HG02642 (cell line): ENCODE measurements around the gene C11orf68.
"Not testable (repeated sequence)": the region's sequence is repeated elsewhere in the genome, so short reads cannot be mapped to it uniquely, and the experiment has no call there.

Experiments used
- ATAC-seq: cut with Tn5 transposase; IDR thresholded peaks from one replicate; pipeline ENCODE4 v1.9.1; 2021; ENCODE audit warnings: mild to moderate bottlenecking; ENCODE audit not compliant: unreplicated experiment, poor library complexity

The C11orf68 gene

DNA sequence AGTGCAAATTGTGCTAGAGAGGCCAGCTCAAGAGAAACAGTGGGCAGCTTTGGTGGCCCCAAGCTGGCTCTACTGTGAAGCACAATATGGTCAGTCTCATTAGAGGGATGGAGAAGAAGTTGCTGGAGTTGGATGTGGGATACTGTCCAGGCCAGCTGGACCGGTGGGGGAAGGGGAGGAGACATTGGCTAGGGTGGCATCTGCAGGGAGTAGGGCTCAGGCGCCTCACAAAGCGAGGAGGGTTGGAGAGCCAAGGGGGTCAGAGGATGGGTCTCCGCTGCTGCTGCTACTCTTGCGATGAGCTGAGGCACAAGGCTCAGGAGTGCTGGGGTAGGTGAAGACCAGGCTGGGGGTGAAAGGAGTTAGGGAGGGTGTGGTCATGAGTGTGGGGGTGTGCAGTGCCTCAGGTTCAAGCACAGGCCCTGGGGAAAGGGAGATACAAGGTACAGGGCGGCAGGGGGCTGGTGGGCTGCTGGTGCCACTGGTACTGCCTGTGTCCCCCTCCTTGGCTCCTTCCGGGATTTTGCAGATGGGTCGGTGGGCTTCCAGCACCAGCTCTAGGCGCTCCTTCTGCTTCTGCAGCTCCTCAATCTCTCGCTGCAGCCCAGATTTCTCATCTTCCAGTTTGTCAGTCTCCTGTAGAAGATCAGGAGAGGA, 26.1 kb downstream of the C11orf68 start:
- no peak for ATAC-seq

DNA sequence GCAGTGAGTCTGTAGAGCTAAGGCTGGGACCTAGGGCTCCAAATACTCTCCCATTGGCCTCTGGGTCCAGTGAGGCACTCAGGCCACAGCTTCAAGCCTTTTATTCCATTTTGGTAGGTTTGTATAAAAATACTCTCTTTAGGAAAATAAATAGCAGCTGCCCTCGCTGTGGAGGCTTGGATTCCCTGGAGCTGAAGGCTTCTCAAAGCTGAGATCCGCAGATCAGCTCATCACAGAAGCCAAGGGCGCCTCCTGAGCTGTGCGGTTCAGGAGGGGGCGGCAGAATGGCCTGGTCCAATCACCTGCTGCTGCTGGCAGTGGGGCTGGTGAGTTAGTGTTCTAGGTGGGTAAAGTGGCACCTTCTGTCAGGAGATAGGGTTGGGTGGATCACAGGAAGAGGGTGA, 26.7 kb downstream of the C11orf68 start:
- not testable (repeated sequence) for ATAC-seq

DNA sequence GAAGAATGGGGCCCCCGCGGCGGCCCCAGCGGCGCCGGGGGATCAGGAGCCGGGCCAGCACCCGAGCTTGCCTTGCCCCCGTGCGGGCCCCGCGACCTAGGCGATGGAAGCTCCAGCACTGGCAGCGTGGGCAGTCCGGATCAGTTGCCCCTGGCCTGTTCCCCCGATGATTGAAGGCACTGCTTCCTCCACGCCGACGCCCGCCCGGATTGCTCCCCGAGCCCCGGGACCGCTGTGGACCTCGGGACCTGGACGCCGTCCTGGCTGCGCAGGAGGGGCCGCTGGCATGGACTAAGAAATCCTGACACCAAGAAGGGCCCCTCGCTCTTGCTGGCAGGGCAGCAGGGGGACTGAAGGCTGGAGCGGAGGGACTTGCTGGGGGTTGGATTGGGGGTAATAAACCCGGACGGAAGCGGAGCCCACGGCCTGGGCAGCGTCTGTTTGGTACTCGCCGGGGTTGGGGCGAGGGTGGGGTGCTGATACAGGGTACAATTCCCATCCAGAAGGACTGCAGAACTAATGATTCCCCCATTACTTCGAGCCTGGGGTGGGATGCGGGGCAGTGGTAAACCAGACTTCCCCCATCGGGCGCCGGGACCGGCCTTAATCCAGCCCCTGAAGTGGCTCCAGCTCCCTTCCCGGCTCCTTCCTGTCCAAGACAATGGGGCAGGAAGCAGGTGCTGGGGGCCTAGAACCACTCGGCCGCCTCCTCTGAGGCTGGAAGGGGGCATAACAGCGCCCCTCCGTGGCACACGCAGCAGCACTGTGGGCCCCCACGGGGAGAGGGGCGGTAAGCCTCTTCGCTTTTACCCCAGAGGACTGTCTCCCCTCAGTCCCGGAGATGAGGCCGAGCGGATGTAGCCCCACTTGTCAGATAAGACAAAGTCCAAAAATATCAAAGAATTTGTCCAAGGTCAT, 27.4 kb downstream of the C11orf68 start:
- no peak for ATAC-seq

DNA sequence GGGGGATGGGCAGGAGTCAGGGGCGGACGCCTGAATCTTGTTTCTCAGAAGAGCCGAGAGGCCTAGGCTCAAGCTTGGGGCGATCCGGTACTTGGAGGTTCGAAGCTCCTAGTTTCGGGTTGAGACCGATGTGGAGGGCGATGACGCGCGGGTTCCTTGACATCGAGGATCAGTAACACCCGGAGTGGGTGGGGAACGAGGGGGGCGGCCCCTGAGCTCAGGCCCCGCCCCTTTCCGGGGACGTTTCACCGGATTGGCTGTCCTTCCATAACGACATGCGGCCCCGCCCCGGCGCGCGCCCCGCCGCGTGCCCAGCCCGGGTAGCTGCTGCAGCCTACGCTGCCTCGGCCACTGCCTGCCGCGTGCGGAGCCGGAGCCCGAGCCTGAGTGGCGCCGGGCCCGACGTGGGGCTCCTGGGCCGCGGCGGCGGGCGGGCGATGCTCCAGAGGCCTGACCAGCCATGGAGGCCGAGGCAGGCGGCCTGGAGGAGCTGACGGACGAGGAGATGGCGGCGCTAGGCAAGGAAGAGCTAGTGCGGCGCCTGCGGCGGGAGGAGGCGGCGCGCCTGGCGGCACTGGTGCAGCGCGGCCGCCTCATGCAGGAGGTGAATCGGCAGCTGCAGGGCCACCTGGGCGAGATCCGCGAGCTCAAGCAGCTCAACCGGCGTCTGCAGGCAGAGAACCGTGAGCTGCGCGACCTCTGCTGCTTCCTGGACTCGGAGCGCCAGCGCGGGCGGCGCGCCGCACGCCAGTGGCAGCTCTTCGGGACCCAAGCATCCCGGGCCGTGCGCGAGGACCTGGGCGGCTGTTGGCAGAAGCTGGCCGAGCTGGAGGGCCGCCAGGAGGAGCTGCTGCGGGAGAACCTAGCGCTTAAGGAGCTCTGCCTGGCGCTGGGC, 28.3 kb downstream of the C11orf68 start, which contains the start of gene CCDC85B:
Gene CCDC85B (plus strand): TSS at position 350 of the 895 bp plus-strand sequence. CDS start 111 bp downstream, at position 461.
- peak; percentile 62 for ATAC-seq

DNA sequence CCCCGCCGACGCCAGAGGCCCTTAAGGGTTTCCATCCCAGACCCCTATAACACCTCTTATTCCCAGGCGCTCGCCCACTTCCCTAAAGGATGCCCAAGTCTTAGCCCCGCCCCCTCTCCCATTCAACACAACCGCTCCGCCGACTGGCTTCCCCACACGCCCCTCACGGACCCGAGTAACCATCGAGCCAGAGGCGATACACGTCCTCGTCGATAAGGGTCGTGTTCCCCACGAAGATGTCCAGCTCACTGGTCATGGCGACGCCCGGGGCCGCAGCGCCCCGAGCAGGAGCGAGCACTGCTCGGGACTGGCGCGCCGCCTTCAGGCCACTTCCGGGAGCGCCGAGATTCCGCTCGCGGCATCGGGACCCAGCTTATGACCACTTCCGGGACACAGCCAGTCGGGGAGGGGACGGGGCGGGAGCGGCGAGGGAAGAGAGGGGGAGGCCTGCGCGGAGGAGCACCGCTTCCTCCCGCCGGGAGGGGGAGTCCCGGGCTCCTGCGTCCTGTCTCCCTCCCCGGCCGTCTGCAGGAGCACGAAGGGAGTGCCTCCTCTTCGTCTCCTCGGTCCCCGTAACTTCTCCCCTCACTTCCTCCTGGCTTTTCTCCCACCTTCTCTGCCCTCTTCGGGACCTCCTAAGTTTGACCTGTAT, 30.6 kb downstream of the C11orf68 start, which contains the start of gene FIBP:
Gene FIBP (minus strand): TSS at position 309 of the 652 bp plus-strand sequence. CDS start 53 bp downstream, at position 256.
- ATAC-seq, result peak; percentile 55

DNA sequence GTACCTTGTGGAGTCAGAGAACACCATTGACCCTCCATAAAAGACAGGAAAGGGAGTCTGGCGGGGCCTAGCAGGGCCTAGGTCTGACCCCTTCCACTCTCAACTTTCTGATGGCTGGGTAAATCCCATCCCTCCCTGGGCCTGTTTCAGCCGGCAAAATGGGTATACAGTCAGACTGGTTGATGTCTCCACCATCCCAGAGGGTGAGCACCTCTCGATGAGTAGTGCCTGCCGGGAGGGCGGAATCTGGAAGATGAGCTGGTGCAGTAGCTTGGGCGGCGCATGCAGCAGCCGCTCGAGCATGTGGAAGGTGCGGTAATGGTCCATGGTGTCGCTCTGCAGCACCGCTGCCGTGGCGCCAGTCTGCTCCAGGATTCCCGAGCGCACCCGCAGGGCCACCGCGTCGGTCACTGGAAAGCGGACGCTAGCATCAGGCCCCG, 31.1 kb downstream of the C11orf68 start:
- ATAC-seq, result peak; percentile 3

DNA sequence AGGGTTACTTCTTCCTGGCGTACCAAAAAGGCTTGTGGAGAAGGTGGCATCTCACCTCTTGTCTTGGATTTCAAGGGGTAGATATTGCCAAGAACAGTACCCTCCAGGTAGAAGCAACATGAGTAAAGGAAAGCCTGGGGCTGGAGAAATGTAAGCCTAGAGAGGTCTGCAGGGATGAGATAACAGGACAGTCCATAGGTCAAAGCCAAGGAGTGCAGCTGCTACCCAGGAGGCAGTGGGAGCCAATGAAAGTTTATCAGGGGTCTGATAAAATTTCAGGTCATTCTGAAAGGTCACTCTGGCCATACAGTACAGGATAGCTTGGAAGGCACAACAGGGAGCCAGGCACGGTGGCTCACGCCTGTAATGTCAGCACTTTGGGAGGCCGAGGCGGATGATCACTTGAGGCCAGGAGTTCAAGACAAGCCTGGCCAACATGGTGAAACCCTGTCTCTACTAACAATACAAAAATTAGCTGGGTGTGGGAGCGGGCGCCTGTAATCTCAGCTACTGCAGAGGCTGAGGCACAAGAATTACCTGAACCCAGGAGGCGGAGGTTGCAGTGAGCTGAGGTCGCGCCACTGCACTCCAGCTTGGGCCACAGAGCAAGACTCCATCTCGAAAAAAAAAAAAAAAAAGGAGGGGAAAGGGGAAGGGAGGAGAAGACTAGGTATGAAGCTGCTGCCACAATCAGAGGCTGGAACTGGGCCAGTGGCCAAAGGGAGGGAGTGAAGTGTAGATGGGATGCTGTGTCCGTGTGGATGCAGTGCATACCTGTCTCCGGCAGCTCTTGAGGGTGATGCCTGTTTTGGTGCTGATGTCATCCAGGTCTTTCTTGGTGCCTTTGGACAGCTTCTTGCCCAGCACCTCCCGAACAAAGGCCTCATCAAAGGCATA, 31.8 kb downstream of the C11orf68 start:
- no peak for ATAC-seq

DNA sequence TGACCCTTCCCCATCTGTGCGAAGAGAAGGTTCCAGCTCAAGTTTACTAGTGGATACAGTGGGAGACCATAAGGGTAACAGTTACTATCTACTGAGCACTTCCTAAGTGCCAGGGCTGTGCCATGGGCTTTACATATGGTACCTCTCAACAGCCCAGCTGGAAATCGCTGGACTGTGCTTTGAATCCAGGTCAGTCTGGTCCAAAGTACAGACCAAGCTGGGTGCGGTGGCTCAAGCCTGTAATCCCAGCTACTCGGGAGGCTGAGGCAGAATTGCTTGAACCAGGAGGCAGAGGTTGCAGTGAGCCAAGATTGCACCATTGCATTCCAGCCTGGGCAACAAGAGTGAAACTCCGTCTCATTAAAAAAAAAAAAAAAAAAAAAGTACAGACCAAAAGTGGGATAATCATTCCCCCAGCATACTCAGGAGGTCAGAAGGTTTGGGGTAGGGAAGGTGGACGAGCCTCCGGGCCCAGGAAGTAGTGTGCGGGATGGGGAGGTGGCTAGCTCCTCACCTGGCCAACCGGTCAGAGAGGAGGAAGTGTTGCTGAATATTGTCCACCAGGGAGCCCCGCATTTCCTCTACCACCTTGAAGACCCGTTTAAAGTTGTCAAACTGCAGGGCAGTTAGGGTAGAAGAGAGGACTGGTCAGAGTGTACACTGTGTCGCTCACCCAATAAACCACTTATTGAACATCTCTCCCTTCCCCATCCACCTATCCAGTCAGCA, 32.9 kb downstream of the C11orf68 start:
- ATAC-seq, result no peak

DNA sequence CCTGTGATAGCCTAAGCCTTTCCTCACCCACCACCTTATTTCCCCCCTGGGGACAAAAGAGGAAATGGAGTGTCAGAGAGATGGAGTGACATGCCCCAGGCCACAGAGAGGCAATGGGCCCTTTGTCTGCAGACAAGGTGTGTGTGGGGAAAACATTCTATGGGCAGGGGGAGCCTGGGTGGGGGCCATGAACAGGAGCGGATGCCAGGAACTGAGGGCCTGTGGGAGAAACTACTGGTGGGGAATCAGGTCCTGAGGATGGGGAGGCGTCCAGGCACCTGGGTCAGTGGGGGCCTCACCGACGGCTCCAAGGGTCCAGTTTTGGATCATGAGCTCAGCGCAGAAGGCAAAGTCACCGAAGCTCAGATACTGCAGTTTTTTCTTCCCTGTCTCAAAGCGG, 33.6 kb downstream of the C11orf68 start:
- ATAC-seq, result no peak

DNA sequence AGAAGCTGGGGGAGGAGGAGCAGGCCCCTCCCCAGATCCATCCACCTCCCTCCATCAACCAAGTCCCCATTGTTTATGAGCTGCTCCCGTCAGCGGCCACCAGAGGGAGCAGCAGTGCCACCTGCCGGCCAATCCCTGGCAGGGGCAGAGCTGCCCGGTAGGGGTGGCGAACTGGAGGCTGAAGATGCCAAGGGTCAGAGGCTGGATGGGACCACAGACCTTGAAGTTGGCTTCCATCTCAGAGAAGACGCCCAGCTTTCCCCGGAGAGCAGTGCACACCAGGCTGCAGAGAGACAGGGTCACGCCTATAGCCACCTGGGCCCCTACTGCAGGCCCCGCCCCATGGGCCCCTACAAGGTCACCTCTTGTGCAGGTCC, 34.2 kb downstream of the C11orf68 start:
- ATAC-seq, result no peak

DNA sequence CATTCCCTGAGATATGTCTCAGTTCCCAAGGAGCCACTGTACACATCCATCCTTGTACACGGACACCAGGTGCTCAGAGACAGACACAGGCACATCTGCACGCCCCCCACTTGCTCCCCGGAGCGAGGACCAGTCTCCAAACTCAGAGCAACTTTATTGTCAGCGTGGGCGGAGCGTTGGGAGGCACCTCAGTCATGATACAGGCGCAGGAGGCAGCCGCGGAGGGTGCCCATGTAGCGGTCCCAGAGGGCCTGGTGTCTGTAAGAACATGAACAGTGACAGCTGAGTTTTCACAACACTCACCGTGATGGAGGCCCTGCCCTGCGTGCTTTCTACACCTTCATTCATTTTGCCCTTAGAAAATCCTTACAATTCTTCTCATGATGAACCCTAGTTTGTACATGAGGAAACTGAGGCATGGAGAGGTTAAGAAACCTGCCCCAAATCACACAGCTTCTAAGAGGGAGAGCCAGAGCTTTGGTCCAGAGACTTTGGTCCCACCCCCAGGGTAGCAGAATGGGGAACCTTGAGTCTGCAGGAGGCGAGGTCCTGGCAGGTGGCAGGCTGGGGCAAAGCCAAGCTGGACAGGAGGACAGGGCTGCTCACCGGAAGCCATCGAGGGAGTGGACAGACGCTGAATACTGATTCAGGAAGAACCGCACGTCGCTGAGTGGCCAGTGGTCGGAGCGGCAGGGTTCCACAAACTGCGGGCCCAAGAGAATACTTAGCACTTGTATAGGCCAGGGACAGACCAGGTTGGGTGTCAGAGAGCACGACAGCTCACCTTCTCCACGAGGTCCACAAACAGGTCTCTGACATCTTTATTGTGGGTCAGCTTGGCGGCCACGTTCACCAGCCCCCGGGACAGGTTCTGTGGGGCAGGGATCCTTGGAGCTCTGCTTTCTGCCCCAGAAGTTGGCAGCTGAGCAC, 34.8 kb downstream of the C11orf68 start:
- ATAC-seq, result no peak

DNA sequence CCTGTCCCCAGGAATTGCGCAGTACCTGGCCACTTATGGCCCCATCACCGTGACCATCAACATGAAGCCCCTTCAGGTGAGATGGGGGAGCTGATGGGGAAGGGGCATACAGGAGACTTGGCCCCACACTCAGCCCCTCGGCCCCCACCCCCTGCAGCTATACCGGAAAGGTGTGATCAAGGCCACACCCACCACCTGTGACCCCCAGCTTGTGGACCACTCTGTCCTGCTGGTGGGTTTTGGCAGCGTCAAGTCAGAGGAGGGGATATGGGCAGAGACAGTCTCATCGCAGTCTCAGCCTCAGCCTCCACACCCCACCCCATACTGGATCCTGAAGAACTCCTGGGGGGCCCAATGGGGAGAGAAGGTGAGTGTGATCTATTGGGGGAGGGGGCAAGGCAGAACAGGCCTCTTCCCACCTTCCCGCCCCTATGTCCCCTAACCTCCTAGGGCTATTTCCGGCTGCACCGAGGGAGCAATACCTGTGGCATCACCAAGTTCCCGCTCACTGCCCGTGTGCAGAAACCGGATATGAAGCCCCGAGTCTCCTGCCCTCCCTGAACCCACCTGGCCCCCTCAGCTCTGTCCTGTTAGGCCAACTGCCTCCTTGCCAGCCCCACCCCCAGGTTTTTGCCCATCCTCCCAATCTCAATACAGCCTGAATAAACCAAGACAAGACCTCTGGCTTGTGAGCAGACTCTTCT, 35.7 kb downstream of the C11orf68 start:
- no peak for ATAC-seq

DNA sequence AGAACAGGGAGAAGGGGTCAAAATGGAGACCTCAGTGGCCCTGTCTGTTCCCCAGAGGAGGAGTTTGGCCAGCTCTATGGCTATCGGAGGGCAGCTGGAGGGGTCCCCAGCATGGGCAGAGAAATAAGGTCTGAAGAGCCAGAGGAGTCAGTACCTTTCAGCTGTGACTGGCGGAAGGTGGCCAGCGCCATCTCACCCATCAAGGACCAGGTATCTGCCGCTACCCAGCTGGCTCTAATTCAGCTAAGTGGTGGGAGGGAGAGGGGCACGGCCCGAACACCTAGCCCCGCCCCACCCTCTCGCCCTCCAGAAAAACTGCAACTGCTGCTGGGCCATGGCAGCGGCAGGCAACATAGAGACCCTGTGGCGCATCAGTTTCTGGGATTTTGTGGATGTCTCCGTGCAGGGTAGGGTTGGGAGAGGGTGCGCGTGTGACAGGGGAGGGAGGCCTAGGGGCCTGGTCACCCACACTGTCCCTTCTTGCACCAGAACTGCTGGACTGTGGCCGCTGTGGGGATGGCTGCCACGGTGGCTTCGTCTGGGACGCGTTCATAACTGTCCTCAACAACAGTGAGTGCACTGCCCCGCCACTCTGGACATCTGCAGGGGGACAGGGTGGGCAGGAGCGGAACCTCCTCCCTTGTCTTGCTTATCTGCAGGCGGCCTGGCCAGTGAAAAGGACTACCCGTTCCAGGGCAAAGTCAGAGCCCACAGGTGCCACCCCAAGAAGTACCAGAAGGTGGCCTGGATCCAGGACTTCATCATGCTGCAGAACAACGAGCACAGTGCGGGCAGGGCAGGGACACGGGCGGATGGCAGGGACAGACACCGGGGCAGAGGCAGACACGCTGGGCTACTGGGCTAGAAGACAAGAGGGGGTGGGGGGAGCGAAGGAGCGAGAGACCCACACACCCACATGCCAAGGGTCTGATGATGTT, 36.5 kb downstream of the C11orf68 start:
- no peak for ATAC-seq

DNA sequence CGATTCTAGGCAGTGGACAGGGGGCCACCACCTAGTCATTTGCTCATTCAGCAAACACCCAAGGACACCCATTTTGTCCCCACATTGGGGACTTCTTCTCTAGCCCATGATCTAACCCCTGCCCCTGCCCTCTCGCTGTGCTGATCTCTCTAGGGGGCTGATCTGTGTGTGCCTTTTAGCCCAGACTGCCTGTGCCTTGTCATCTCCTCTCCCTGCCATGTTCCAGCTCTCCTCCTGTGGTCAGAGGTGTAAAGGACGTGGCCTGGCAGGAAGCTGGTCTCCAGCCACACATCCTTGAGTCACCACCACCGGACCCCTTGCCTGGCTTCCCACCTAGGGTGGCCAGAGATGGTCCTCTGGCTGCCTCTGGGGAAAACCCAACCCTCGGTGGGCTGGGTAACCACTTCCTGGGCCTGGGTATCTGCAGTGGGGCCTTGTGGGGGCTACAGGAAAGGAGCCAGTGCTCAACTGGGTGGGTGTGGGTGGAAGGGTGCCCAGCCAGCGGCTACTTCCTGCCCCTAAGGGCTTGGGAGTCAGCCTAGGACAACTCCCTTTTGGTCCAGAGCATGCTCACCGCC, 37.9 kb downstream of the C11orf68 start:
- no peak for ATAC-seq

DNA sequence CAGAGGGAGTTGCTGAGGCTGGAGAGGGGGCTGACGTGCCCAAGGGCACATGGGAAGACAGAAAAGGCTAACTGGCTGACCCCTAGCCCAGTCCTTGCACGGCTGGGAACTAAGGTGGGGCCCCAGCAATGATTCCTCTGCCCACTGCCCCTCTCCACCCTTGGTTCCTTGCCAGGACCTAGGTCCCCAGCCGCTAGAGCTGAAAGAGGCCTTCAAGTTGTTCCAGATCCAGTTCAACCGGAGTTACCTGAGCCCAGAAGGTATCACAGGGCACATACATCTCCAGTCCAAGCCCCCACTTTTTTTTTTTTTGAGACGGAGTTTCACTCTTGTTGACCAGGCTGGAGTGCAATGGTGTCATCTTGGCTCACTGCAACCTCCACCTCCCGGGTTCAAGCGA, 38.8 kb downstream of the C11orf68 start:
- ATAC-seq, result no peak
